Inflammatory macrophage treated with lipopolysaccharide for 4 hours (primary cell): ENCODE data around the gene CDC42BPG.

Experiments
- DNase-seq: peaks from one replicate; pipeline ENCODE4 v3.0.0-alpha.2; 2020

CDC42BPG gene

DNA sequence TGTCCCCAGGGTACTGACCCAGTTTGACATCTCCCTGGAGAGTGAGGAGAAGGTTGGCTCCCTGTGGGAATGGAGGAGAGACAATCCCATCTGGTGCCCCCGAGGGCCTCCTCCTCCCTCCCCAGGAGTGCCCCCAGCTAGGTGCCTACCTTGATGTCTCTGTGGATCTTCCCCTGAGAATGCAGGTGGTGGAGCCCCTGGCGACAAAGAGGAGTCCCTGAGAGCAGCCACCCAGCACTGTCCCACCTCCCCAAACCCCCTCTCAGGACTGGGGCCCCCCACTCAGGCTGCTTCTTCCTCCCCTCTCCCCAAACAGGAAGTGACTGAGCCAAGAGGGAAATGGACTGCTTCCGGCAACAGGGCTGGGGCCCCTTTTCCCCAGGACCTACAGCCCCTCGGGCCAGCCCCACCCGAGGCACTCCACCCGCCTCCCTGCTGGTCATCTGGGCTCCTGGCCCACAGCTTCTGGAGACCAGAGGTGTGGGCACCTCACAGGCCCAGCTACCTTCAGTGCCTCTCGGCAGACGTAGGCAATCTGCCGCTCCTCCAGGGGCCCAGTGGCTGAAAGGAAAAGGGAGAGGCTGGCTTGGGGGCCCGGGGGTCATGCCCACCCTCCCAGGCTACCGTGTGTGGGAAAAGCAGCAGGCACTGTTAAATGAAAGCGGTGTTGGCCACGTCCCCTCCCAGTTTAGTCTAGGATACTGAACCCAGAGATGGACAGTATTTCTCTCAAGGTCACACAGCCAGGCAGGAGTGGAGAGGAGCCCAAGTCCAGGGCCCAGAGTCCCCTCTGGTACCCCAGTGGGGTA lies 42.7 kb downstream of the CDC42BPG start:
- DNase-seq, result peak; percentile 8

DNA sequence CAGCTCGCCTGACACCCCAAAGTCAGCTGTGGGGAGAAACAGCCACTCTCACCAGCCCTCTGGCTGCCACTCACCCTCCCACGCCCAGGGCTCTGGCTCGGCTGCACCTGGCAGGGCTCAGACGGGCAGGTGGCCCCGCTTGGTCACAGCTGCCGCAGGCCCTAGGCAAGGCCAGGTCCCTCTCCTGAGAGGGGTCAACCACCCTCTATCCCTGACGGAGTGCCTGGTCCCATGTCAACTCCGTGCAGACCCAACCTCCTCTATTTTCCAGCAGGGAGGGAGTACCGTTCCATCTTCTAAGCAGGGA lies 43.3 kb downstream of the CDC42BPG start:
- DNase-seq, result no peak

DNA sequence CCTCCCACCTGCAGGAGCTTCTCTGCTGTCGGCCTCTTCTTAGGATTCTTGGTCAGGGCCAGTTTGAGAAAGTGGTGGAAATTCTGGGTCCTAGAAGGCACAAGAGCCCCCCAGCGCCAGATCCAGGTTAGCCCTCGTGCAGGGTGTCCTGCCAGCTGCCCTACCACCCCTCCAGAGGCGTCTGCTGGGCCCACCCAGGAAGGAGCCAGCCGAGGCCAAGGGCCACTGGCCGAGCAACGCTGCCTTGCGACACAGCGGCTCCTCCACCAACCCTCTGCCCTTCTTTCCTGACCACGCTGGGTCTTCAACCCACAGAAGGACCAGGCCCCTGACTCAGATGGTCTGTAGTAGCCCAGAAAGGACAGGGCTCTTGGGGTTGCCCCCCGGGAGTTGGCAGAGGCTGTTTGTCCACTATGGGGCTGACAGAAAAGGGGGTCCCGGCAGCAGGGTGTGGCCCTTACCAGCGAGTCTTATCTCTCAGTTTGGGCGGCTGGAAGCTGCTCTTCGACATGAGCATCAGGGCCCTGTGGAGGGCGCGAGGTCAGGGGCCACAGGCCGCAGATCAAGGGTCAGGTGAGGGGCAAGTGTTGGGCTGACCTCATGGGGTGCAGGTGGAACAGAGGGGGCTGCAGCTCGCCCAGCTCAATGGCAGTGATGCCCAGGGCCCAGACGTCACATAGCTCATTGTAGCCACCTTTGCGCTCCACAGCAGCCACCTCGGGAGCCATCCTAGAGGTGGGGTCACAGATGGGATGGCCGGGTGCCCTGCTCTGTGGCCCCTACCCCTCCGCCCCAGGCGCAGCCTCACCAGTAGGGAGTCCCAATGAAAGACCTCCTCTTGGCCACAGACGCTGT lies 43.9 kb downstream of the CDC42BPG start:
- no peak for DNase-seq

DNA sequence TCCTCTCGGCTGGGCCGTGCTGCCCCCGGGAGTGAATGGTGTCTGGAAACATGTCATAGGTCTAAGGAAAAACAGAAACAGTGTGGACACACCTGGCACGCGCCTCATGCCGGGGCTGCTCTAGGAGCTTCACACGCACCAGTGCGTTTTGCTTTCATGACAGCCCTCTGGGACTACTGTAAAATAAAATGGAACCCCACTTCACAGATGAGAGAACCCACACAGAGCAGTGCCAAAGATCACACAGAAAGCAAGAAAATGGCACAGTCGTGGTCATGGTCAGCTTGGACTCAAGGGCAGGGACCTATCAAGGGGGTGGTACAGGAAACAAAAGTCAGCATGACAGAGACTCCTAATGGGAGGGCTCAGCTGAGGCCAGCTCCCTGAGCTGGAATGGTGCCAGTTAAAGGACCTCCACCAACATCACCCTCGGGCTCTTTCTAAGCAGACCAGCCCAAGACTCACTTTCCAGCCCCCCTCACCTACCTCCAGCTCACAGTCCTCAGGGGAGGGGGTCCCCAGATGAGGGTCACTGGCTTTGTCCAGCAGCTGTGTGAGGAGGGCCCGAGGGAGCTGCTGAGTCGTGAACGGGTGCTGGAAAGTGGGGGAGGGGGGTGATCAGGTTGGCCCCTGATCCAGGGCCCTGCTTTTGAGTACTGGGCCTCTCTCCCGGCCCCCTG lies 44.7 kb downstream of the CDC42BPG start:
- DNase-seq, result no peak

DNA sequence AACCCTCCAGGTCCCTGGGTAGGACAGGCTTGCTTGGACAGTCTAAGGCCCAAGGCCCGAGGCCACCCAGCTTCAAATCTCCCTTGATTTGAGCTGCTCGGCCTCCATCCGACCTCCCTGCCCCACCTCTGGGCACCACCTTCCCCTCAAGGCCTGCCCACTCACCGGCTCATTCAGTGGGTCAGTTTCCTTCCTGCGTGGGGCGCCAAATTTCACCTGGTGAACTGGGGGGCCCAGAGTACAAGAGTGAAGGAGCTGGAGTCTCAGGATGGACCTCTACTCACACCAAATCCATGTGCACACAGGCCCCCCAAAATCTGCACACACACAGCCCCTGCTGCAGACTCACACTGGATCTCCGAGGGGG lies 45.2 kb downstream of the CDC42BPG start:
- DNase-seq, result no peak

DNA sequence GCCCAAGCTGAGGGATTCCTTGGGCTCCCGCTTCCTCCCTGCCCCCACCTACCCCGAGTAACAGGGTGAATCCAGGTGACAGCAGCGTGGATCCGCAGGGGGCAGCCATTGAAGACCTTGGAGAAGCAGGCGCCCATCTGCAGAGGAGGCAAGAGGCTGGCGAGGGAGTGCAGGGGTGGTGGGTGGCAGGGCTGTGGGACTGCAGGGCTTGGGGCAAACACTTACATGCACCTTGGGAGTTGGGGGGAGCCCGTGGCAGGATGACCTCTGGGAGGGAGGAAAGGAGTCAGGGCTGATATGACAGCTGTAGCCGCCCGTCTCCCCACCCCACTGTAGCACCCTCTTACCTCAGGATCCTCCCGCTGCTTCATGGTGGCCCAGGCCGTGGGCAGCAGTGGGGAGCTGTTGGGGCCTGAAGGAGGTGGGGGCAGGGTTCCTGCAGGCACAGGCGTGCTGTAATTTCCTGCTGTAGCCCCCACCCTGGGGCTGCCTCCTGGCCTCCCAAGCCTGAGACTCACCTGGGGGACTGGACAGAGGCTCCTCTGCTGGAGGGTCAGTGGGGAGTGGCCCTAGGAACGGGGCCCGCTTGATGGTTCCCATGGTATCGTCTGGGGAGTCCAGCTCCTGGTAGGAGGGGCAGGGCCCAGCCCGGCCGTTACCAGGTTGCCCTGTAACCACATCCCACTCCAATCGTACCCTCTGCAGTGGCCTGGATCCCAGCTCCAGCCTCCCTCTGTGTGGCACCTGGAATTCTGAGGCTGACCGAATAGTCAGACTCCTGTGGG lies 47.5 kb downstream of the CDC42BPG start:
- no peak for DNase-seq

DNA sequence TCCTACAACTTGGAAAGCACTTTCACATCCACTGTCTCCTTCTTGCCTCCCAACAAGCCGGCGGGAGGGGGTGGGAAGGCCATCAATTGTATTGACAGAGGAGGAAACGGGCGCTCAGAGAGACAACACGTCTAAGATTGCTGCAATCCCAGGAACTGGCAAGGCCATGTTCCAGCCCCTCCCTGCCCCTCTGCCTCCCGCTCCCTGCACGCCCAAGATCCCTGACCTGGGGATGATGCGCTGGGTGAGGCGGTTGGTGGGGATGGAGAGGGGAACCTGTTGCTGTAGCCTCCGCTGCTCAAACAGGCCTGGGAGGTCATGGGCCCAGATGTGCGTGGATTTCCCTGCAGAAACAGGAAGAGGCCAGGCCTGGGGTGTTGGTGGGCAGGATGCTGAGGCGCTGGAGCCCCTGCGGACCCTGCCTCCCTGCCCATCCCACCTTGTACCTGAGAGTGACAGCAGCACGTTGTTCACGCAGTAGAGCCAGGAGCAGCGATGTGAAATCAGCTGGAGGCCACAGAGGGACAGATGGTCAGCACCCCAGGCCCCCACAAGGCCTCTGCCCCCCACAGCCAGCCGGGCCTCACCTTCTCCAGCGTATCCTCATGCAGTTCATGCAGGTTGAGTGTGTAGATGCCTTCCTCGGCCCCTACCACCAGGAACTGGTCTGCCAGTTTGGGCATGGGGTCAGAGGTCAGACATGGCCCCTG lies 48.3 kb downstream of the CDC42BPG start:
- DNase-seq, result no peak

DNA sequence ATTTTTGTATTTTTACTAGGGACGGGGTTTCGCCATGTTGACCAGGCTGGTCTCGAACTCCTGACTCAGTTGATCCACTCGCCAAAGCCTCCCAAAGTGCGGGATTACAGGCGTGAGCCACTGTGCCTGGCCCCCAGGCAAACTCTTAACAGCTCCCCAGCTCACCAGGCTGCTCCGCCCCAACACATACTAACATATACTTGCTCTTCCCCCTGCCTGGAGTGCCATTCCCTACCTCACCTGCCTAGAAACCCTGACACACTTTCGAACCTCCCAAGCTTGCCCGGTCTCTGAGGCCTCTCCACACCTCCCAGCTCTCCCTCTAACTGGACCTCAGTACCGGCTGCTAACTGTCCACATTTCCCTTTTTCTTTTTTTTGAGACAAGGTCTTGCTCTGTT lies 49.9 kb downstream of the CDC42BPG start:
- DNase-seq, result no peak

DNA sequence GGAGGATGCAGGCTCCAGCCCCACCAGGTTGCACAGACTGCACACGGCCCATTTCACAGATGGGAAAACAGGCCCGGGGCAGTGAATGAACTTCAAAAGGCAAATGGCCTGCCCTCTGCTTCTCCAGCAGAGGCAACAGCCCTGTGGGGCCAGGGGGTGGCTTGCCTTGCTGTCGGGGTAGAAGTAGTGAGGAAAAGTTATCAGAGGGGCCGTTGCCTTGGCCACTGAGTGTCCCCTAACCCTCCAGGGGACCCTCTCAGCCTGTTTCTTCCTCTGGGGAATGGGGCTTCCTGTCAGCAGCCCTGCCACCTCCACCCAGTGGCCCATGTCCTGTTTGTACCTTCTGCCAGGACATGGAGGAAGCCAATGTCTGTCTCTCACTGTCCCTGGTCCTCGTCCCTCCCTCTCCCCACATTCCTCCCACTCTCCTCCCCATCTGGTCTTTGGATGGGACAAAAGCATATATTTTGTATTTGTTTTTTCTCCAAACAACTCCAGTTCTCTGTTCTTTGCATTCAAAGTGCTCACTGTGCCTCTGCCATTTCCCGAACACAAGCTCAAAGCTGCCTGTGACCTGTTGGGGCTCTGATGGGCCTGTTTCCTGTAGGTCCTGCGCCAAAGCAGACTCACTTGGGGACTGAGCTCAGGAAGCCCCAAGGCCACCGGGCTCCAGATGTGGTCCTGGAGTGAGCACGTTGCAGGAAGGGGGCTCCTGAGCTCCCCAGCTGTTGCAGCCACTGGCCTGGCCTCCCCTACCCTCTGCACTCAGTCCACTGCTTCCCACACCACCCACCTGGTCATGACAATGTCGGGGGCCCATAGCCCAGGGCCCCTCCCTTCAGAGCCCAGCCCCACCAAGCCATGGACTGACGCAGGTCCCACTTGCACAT lies 50.9 kb downstream of the CDC42BPG start:
- no peak for DNase-seq

DNA sequence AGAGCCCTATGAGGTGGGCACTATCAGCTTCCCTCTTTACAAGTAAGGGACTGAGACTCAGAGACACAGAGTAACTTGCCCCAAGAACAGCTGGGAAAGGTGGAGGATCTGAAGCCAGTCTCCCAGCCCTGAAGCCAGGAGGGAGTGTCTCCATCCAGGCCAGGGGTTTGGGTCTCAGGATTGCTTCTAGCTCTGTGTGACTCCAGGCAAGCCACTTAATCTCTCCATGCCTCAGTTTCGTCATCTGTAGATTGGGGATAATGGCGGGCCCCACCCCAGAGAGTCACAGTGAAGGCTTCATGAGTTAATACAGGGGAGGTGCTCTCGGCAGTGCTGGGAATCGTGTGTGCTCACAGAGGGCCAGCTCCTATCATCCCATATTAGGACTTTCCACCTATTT lies 52.0 kb downstream of the CDC42BPG start:
- DNase-seq, result no peak

DNA sequence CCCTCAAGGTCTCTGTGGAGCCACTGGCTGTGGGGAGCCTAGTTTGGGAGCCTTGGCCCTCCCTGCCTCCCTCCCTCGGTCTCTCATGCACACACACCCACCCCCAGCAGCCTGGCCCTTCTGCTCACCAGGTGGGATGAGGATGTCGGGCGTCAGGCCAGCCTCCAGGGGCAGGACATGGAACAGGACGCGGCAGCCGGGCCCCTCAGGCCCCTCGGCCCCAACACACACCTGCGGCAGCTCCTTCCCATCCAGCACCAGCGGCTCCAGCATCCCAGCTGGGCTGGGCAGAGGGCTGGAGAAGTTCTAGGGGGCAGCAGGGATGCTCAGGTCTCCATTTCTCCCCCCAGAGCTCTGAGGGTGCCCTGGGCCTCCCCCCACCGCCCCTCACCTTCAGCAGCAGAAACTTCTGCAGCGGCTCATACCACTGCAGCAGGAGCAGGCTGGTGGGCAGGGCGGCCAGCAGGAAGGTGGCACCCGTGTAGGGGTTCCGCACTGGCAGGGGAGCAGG lies 52.6 kb downstream of the CDC42BPG start:
- no peak for DNase-seq

DNA sequence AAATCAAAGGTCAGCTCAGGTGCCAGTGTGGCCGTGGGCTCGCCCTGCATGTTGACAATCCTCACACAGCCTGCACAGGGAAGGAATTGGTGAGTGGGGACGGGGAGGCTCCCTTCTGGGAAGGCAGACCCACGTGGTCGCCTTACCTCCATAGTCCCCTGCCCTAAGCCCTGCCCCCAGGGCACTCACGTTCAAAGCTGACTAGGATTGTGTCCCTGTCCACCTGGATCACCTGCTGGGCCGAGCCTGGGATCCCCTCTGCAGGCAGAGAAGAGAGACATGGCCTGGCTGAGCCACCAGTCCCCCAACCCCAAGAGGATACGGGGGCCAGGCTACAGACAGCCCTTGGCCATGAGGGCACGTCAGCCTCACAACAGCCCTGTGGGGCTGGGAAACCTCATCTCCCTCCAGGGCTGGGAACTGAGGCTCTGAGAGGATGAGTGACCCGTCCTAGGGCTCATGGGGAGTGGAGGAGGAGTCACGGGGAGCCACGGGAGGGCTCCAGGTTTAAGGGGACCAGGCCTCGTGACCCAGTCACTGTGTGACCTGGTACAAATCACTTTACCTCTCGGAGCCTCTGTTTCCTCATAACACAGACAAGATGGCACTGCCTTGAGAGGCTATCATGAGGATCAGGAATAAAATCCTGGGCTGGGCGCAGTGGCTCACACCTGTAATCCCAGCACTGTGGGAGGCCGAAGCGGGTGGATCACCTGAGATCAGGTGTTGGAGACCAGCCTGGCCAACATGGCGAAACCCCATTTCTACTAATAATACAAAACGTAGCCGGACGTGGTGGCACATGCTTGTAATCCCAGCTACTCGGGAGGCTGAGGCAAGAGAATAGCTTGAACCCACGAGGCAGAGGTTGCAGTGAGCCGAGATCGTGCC lies 54.0 kb downstream of the CDC42BPG start:
- no peak for DNase-seq

DNA sequence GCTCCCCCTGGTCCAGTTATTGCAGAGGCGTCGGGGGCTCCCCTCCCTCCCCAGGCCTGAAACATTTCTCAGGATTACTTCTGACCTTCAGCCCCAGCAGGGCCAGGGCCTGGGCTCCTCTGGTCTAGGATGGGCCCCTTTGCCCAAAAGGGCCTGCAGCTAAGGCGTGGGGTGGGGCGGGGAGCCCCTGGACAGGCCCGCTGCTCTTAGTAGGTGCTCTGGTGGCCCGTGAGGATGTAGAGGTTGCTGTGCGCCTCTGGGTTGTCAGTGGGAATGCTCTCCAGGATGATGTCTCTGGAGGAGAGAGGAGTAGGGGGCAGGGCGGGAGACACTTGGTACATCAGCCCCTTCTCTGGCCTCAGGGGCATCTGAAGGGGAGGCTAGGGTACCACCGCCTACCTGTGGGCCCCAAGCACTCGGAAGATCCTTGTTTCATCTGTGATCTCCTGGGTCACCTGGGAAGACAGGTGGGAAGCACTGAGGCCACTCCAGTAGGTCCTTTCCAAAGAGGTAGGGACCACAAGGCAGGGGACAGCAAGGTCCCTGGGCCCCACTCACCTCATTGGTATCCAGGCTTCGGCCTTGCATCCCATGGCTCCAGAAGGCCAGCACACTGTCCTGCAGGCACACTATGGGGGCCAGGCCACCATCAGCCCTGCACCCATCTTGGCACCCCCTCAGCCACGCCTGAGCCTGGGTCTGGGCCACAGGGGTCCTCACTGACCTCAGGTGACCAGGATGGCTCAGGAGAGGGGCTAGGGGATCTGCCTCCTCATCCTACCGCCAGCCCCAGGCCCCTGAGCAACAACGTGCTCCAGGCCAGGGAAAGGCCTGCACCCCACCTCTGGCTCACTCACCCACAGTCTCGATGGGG lies 54.9 kb downstream of the CDC42BPG start:
- no peak for DNase-seq

DNA sequence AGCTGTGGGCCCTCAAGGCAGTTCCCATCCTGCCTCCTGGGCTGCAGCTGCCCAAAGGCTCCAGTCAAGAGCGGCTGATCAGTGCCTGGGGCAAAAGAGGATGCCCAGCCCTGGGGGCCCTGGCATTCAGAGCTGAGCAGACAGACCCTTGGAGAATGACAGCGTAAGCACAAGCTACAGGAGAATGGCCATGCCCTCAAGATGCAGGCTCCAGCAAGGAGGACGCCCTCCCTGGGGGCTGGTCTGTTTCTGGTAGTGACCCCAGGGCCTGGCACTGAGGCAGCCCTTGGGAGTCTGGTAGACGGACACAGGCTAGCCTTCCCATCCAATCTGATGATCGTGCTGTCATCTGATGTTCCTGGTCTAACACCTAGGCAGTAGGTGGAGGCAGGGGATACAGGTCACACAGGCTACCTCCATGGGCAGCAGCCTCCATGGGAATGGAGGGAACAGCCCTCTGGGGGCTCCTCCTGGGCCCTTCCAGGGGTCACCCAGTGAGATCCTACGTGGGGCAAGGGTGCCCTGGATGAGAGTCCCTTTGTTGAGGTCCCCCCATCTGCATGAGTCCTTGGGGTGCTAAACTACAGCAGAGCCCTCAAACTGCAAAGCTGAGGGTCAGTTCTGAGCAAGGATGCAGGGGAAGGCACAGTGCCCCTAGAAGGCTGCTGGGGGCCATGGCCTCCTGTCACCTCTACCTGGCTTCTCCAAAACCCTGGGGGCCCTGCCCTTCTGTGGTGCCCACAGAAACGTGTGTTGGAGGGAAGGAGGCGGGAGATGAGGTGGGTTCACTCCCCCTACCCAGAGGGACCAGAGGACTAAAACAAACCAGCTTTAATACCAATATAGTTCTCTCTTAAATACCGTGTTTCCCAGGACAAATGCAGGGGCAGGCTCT lies 55.9 kb downstream of the CDC42BPG start:
- DNase-seq, result no peak

DNA sequence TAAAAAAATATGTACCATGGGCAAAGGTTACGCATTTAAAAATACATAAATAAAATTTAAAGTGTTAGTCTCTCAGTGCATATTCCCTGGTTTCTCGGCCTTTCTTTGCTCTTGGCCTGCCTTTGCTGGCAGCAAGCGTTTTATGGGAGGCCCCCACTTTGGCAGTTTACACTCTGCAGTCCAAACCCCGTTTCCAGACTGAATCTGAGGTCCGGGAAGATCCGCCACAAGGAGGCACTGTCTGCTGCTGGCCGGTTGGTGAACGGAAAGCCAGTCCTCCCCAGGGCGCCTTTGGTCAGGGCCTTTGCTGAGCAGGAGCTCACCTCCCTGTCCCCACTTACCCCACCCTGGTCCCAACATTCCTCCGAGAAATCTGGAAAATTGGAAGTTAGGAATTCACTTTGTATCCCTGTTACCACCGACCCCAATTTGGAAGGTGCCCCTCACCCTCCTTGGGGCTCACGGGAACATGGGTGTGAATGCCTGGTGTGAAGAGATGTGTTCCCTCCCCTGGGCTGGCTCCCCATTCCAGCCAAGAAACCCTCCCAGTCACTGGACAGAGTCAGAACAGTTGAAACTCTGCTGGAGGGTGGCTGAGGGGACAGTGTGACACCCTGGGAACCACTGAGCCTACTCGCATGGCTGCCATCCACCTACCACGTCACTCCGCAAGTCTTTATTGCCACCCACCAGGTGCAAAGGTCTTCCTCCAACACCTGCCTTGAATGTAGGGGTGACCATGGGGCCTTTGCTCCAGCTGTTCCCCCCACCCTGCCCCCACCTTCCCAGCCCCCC lies 56.7 kb downstream of the CDC42BPG start:
- DNase-seq, result peak; percentile 61

DNA sequence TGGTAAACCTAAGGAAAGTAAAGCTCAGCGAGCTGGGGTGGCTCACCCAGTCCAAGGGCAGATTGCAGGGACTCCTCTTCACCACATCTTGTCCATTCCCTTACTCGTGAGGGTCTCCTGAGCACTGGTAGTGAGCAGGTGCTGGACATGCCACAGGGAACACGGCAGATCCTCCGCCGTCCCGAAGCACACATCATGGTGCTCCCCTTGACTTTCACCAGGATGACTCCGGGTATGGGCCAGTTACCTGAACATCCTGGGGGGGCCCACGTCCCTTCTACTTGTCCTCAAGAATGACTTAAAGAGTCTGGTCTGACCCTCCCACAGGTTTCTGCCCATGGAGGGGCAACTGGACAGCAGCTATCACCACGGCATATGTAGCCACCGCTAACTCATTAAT lies 58.1 kb downstream of the CDC42BPG start:
- DNase-seq, result no peak
